Activated naive CD8-positive, alpha-beta T cell (primary cell): ENCODE results near the gene INSM1.
"Not testable (repeated sequence)": the region's sequence is repeated elsewhere in the genome, so short reads cannot be mapped to it uniquely, and the experiment has no call there.

Experiments used
- H3K27ac Mint-ChIP-seq: one replicate; pipeline ENCODE4 v1.8.0; 2021; ENCODE audit warnings: mixed read lengths
- H3K27me3 Mint-ChIP-seq: one replicate; pipeline ENCODE4 v1.8.0; 2021; ENCODE audit warnings: mixed read lengths
- H3K36me3 Mint-ChIP-seq: one replicate; pipeline ENCODE4 v1.8.0; 2021; ENCODE audit warnings: mixed read lengths
- H3K4me1 Mint-ChIP-seq: one replicate; pipeline ENCODE4 v1.8.0; 2021; ENCODE audit warnings: low read depth, mixed read lengths
- H3K4me3 Mint-ChIP-seq: one replicate; pipeline ENCODE4 v1.8.0; 2021; ENCODE audit warnings: mild to moderate bottlenecking, mixed read lengths
- H3K9me3 Mint-ChIP-seq: one replicate; pipeline ENCODE4 v1.8.0; 2021; ENCODE audit warnings: low read depth, mixed read lengths

Gene INSM1

DNA sequence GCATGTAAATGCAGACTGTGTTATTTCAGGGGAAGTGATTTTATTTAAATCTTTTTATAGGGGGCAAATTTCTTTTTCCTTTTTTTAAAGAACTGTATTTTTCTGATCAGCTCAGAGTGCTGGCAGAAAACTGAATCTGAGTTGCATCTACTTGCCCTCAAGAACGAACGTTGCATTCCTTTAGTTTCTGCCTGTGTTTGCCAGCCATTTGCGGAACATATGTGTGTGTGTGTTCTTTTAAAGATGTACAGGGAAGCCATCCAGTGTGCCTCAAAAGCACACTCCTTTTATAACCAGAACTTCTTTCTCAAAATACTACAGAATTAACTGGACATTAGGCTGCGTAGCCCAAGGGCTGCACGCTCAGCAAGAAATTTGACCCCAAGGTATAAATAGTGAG, 25.8 kb upstream of the INSM1 start:
- Mint-ChIP-seq H3K27ac (no peak overlapping the region), H3K36me3 (peaks cover under 1% of the 10 kb centered on the region), H3K9me3 (peaks cover 2% of the 10 kb centered on the region), H3K27me3 (peaks cover 6% of the 10 kb centered on the region), H3K4me1 (no peaks in the 10 kb centered on the region), H3K4me3 (no peak overlapping the region)

DNA sequence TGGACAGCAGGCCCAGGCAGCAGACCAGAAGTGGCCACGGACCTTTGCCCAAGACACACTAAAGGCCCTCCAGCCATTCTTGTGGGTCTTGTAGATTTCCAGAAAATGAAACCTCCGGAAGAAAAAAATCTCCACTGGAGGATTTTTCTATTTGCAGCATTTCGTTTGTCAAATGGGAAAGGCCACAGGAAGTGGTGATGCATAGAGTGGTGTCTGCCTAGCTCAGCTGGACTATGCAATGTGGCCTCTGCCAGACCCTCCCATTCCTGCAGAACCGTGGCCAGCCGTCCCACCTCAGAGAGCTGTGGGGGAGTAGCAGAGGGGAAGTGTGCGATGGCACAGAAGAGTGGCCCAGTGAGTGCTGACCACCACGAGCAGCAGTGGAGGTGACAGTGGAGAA, 24.0 kb upstream of the INSM1 start:
- H3K27me3 Mint-ChIP-seq, result peaks cover 6% of the 10 kb centered on the region
- no peak overlapping the region for H3K27ac Mint-ChIP-seq
- peaks cover 2% of the 10 kb centered on the region for H3K36me3 Mint-ChIP-seq
- H3K9me3 Mint-ChIP-seq, result peaks cover 5% of the 10 kb centered on the region
- no peak overlapping the region for H3K4me3 Mint-ChIP-seq
- no peaks in the 10 kb centered on the region for H3K4me1 Mint-ChIP-seq

DNA sequence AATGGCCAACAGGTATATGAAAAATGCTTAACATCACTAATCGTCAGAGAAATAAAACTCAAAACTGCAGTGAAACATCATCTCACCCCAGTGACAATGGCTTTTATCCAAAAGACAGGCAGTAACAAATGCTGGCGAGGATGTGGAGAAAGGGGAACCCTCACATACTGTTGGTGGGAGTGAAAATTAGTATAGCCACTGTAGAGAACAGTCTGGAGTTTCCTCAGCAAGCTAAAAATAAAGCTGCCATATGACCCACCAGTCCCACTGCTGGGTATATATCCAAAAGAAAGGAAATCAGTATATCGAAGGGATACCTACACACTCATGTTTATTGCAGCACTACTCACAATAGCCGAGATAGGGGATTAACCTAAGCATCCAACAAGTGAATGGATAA, 23.4 kb upstream of the INSM1 start:
- H3K27ac Mint-ChIP-seq, result no peak overlapping the region
- peaks cover 9% of the 10 kb centered on the region for H3K27me3 Mint-ChIP-seq
- H3K9me3 Mint-ChIP-seq, result peaks cover 5% of the 10 kb centered on the region
- no peak overlapping the region for H3K4me3 Mint-ChIP-seq
- H3K4me1 Mint-ChIP-seq, result no peaks in the 10 kb centered on the region
- peaks cover 2% of the 10 kb centered on the region for H3K36me3 Mint-ChIP-seq

DNA sequence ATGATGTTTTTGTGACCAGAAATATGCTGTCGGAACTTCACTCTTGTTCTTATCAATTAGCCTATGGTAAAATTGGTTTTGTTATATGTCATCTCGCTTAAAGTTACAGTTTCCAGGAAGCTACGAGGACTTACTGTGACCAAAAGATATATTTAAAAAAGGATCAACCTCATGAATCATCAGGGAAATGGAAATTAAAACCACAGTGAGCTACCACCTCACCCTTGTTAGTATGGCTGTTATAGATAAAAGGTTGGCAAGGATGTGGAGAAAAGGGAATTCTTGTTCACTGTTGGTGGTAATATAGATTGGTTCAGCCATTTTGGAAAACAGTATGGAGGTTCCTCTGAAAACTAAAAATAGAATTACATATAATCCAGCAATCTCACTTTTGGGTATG, 14.3 kb upstream of the INSM1 start:
- no peaks in the 10 kb centered on the region for H3K36me3 Mint-ChIP-seq
- no peak overlapping the region for H3K27ac Mint-ChIP-seq
- peaks cover 19% of the 10 kb centered on the region for H3K27me3 Mint-ChIP-seq
- H3K4me3 Mint-ChIP-seq, result no peak overlapping the region
- peaks cover 3% of the 10 kb centered on the region for H3K9me3 Mint-ChIP-seq
- H3K4me1 Mint-ChIP-seq, result no peaks in the 10 kb centered on the region

DNA sequence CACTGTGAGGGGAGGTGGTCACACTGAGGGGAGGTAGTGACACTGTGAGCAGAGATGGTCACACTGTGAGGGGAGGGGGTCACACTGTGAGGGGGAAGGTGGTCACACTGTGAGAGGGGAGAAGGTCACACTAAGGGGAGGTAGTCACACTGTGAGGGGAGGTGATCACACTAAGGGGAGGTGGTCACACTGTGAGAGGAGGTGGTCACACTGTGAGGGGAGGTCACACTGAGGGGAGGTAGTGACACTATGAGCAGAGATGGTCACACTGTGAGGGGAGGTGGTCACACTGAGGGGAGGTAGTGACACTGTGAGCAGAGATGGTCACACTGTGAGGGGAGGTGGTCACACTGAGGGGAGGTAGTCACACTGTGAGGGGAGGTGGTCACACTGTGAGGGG, 12.4 kb upstream of the INSM1 start:
- not testable (repeated sequence) for H3K36me3 Mint-ChIP-seq, H3K27ac Mint-ChIP-seq
- H3K27me3 Mint-ChIP-seq, result peaks cover 18% of the 10 kb centered on the region

DNA sequence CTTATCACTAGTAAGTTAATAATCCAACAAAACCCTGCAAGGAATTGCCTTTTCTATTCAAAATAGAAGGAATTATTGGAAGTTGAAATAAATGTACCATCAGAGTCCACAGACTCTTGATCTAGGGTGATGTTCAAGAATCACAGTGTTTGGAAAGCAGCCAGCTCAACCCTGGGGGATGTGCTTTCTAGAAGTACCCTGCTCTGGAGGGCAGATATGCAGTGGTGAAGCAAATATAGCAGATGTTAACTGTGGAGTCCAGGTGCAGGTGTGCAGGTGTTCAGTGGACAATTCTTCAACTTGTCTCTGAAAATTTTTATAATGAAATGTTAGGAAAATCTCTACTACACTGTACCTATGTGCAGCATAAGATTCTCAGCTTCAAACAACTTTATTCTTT, 9.1 kb upstream of the INSM1 start:
- Mint-ChIP-seq H3K36me3 (no peaks in the 10 kb centered on the region), H3K27ac (no peak overlapping the region), H3K4me1 (peaks cover 14% of the 10 kb centered on the region), H3K27me3 (peaks cover 28% of the 10 kb centered on the region), H3K4me3 (no peak overlapping the region), H3K9me3 (no peaks in the 10 kb centered on the region)

More for the DNA sequence above, 12.4 kb upstream of the INSM1 start:
- H3K9me3 Mint-ChIP-seq, H3K4me1 Mint-ChIP-seq, H3K4me3 Mint-ChIP-seq: not testable (repeated sequence)

DNA sequence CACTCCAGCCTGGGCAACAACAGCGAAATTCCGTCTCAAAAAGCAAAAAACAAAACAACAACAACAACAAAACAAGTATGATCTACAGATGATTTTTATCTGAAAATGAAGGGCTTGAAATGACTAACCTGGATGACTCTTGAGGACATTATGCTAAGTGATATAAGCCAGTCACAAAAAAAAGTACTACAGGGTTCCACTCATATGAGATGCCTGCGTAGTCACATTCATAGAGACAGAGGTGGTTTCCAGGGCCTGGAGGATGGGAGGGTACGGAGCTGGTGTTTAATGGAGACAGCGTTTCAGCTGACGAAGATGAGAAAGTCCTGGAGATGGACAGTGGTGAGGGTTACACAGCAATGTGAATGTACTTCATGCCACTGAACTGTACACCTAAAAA, 8.3 kb upstream of the INSM1 start:
- H3K36me3 Mint-ChIP-seq, result no peaks in the 10 kb centered on the region
- no peak overlapping the region for H3K4me3 Mint-ChIP-seq

DNA sequence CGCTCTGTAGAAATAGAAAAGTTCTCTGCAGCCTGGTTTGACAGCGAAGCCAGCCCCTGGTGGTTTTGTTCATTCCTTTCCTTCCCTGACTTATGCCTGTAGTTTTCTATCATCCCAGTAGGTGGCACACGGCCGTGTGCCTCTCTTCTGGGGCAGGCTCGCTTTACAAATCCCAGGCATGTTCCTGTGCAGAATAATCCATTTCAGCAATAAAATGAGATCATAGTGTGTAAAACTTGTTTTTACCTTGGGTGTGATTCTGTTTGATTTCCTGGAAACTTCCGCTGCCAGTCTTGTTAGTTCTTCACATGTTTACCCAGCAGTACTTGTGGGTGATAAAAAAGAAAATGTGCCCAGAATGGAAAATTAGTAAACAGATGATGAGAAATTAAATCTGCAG, 7.4 kb upstream of the INSM1 start:
- Mint-ChIP-seq H3K4me3 (peak overlapping the region; percentile 33), H3K36me3 (no peaks in the 10 kb centered on the region), H3K4me1 (peaks cover 17% of the 10 kb centered on the region), H3K27ac (no peak overlapping the region), H3K27me3 (peaks cover 26% of the 10 kb centered on the region), H3K9me3 (no peaks in the 10 kb centered on the region)

More for the DNA sequence above, 8.3 kb upstream of the INSM1 start:
- Mint-ChIP-seq H3K27me3 (peaks cover 23% of the 10 kb centered on the region), H3K9me3 (no peaks in the 10 kb centered on the region), H3K27ac (no peak overlapping the region), H3K4me1 (peaks cover 14% of the 10 kb centered on the region)

DNA sequence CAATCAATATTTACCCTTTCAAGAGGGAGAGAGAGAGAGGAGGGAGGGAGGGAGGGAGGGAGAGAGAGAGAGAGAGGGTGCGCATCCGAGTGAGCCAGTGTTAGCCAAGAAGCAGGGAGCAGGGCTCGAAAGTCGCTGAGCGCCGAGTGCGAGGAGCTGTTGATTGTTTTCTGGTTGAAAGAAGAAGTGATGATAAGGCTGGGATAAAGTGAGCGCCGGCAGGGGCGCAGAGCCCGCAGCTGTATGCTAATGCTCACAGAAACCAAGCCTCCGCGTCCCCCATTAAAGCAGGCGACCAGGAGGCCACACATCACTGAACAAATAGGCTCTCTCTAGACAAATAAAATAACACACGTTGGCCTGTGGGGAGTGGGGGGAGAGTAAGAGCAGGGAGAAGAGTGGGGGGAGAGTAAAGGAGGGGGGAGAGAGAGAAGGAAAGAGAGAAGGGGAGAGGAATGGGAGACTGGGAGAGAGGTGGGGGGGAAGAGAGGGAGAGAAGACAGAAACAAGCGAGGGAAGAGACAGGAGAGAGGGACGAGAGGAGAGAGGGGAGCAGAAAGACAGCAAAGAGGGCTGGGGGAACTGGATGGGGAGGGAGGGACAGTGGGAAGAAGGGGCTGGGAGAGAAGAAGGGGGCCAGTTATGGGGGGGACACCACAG, 5.0 kb upstream of the INSM1 start:
- H3K36me3 Mint-ChIP-seq, result no peaks in the 10 kb centered on the region
- H3K9me3 Mint-ChIP-seq, result no peaks in the 10 kb centered on the region
- no peak overlapping the region for H3K27ac Mint-ChIP-seq
- no peak overlapping the region for H3K4me3 Mint-ChIP-seq
- H3K4me1 Mint-ChIP-seq, result peaks cover 22% of the 10 kb centered on the region
- peaks cover 35% of the 10 kb centered on the region for H3K27me3 Mint-ChIP-seq

DNA sequence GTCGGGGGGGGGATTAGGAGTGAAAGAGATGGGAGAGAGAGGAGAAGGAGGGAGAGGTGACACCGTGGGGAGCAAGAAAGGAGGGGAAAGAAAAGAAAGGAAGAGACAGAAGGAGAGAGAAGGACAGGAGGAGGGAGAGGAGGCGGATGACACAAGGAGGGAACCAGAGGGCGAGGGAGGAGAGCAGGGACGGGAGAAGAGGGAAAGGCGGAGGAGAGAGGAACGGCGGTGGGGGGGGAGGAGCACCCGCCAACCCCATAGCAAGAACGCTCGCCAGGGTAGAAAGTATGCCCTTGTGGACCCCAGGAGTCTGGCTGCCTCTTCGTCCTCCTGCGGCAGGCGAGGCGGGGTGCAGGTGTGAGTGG, 4.5 kb upstream of the INSM1 start:
- no peaks in the 10 kb centered on the region for H3K36me3 Mint-ChIP-seq
- no peak overlapping the region for H3K4me3 Mint-ChIP-seq
- H3K27ac Mint-ChIP-seq, result no peak overlapping the region
- H3K9me3 Mint-ChIP-seq, result no peaks in the 10 kb centered on the region
- H3K4me1 Mint-ChIP-seq, result peaks cover 22% of the 10 kb centered on the region
- peaks cover 35% of the 10 kb centered on the region for H3K27me3 Mint-ChIP-seq

DNA sequence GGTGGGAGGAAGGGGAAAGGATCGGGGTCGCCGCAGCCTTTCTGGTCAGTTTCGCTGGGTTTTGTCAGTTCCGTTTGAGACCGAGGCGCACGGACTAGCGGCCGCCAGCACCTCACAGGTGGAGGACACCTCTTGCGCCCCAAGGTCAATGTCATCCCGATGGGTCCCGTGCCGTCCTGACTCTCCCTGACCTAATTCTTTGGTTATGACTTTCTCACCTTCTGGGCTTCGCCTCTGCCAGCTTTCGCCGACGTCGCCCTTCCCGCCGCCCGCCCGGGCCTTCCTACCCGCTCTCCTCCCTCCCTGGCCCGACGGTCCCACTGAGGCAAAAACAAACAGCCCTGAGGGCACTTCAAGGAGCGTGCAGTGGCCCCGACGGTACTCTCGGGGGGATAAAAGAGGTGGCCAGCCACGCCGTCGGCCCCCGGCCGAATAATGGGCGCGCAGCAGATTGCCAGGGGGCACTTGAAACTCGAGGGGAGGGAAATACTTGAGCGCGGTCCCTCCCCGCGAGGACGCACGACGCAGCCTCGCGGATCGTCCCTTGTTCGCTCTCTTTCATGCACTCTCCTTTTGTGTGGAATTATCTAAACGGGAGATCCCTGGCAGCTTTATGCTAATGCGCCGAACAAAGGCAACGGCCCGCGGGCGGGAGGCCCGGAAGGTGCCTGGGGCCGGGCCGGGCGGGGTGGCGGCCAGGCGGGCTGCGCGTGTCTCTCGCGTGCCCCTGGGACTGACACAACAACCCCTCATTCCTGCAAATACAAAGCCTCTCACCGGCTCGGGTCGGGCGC, 3.9 kb upstream of the INSM1 start:
- no peak overlapping the region for H3K4me3 Mint-ChIP-seq
- peaks cover 22% of the 10 kb centered on the region for H3K4me1 Mint-ChIP-seq
- H3K9me3 Mint-ChIP-seq, result no peaks in the 10 kb centered on the region
- no peaks in the 10 kb centered on the region for H3K36me3 Mint-ChIP-seq
- no peak overlapping the region for H3K27ac Mint-ChIP-seq
- H3K27me3 Mint-ChIP-seq, result peaks cover 33% of the 10 kb centered on the region

DNA sequence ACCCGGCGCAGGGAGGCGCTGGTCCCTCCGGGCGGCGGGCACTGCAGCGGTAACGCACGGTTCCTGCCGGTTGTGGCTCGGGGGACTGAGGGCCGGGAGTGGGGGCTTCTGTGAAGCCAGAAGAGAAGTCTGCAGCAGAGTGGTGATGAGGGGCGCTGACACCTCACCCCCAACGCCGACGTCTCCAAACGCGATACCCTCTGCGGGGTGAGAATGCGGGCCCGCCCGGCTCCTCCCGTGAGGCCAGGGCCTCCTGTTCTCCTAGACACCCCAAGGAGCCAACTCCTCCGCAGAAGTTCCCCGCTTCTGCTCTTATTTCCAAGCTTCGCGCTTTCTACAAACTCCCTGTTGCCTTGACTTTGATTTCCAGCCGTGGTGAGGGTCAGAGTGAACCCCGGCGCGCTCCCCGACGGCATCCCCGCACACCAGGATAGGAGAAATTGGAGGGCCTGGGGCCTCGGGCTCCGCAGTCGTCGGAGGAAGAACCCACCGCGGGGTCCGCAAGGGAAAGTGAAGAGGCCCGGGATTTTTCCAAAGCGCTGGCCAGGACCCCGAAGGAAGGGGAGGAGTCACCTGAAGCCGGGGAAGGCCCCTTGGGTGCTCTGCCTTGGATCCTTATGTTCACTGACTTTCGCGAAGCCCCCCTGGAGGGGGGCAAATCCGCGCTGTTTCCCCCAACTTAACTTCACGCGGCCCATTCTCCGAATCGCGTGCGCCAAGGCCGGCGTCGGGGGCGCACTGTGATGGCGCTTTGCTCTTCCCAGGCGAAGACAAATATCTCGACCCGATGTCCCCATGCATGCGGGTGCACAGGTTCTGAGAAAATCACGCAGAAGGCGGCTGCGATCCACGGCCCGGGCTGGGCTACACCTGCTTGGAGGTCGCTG, 3.1 kb upstream of the INSM1 start:
- H3K27me3 Mint-ChIP-seq, result peaks cover 34% of the 10 kb centered on the region
- peaks cover under 1% of the 10 kb centered on the region for H3K36me3 Mint-ChIP-seq
- peak overlapping the region; percentile 1 for H3K4me3 Mint-ChIP-seq
- H3K27ac Mint-ChIP-seq, result peak overlapping the region; percentile 22
- H3K4me1 Mint-ChIP-seq, result peaks cover 21% of the 10 kb centered on the region
- no peaks in the 10 kb centered on the region for H3K9me3 Mint-ChIP-seq

DNA sequence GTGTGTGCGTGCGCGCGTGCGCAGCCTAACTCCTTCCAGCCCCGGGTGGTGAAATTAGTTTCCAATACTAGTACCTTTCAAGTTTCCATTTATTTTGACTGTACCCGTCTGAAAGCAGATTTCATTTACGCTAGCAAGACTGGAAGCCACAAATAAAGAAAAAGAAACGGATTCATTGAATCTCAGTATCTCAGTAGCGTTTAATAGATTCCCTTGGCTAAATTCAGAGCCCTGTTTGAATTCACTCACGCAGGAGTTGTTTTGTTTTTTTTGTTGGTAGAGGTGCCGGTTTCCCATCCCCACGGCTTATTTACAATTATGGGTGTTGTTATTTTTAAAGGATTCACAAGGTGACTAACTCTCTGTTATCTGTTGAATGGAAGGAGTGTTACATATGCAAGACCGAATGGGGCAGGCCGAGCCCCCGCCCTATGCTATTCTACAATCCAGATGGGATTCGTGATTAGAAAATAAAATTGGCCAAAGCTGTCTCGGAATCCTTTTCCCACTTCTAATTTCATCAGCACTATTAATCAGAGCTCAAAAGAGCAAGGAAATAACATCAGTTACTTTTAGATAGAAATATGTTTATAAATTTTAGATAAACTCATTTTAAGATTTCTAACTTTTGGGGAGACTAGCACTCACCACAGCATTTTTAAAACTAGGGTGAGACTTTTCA, 2.3 kb upstream of the INSM1 start:
- Mint-ChIP-seq H3K4me3 (peak overlapping the region; percentile 1), H3K4me1 (peaks cover 18% of the 10 kb centered on the region), H3K9me3 (no peaks in the 10 kb centered on the region), H3K27me3 (peaks cover 36% of the 10 kb centered on the region), H3K36me3 (peaks cover 4% of the 10 kb centered on the region), H3K27ac (peak overlapping the region; percentile 22)

DNA sequence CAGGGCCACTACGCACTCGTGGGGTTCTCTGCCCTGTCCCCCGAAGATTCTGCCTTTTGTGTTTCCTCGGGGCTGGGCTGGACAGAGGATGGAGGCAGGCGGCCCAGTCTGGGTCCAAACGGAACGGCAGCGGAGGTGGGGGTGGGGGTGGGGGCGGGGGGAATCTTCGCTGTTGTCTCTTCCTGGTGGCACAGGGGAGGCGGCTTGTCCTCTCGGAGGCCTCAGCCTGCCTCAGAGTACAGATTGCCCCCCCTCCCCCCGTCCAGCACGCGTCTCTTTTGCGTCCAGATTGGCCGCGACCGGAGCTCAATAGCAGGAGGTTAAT, 1.4 kb upstream of the INSM1 start:
- peak overlapping the region; percentile 47 for H3K4me3 Mint-ChIP-seq
- H3K36me3 Mint-ChIP-seq, result peaks cover 4% of the 10 kb centered on the region

More for the DNA sequence above, 1.4 kb upstream of the INSM1 start:
- peaks cover 14% of the 10 kb centered on the region for H3K4me1 Mint-ChIP-seq
- no peak overlapping the region for H3K27ac Mint-ChIP-seq
- H3K27me3 Mint-ChIP-seq, result peaks cover 33% of the 10 kb centered on the region
- H3K9me3 Mint-ChIP-seq, result no peaks in the 10 kb centered on the region
